HG02610 (cell line): ENCODE data around the gene PPP1R2B.

Experiments
- ATAC-seq: cut with Tn5 transposase; IDR thresholded peaks from one replicate; pipeline ENCODE4 v1.9.1; 2021; ENCODE audit warnings: mild to moderate bottlenecking, moderate library complexity; ENCODE audit not compliant: unreplicated experiment

PPP1R2B gene

DNA sequence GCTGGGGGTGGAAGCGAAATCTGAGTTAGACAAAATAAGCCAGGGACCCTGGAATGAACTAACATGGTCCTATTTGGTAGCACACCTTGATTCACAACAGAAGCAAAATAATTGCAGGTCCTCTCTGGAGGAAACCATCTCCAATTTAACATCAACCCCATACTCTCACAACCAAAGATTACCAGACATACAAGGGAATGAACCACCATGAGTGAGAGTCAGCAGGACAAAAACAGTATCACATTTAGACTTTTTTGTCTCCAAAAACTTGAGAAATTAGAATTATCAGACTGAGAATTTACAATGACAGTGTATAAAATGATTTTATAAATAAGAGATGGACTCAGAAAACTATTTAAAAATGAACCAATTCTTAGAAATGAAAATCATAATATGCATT is 21.1 kb downstream of the PPP1R2B start:
- ATAC-seq, result no peak

DNA sequence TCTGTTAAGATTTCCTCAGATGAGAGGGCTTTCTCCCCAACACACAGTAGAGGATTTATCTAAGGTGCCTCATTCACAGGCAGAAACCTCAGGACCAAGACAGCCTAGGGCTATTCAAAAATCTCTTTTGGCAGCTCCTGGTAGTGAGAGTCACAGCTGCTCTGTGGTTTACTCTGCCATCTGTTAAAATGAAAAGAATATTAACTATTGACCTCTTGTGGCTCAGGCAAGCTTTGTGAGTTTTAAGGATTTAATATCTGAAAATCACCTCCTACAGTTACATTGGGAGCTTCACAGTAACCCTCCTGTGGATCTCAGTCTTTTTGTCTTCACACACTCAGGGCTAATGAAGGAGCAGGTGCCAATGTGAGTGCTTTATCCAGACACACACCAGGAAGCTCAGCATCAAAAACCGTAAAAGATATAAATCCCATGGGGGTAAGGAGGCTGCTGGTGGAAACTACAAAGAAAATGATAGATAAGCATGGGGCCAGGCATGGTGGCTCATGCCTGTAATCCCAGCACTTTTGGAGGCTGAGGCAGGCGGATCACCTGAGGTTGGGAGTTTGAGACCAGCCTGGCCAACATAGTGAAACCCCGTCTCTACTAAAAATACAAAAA is 29.7 kb downstream of the PPP1R2B start:
- peak; percentile 90 for ATAC-seq

DNA sequence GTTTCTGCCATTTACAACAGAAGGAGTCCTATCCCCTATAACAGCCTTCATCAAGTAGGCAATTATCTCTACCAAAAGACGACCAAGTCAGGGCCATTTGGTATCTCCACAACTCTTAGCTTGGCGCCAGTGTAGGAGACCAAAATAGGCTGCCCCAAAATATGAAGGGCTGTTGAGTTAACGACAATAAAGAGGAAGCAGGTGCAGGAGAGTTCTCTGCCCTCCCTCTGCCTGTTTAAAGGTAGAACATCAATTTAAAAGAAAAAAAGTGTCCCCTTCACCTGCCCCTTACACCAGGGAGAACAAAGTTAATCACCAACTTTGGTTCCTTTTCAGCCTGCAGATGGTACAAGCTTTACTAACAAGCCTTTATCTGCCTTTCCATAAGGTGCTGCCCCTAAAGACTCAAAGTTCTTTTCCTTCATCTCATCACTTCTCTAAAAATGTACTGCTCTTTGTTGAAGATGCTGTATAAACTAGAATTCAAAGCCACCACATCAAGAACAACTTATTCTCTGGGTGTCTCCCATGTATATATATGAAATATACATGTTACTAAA is 33.3 kb downstream of the PPP1R2B start:
- ATAC-seq, result no peak

DNA sequence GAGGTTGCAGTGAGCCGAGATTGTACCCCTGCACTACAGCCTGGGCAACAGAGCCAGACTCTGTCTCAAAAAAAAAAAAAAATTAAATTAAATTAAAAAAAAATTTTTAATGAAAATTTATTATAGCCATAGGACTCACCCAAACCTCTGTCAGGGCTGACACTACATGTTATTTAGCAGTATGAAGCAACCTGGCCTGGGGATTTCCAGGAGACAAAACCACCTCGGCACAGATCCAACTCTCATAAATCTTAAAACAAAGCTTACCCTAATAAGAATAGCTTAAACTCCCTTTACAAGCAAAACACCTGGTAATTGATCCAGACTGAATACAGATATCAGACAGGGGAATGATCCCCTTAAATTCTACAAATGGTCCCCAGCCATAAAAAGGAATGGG is 38.4 kb downstream of the PPP1R2B start:
- ATAC-seq, result peak; percentile 53

DNA sequence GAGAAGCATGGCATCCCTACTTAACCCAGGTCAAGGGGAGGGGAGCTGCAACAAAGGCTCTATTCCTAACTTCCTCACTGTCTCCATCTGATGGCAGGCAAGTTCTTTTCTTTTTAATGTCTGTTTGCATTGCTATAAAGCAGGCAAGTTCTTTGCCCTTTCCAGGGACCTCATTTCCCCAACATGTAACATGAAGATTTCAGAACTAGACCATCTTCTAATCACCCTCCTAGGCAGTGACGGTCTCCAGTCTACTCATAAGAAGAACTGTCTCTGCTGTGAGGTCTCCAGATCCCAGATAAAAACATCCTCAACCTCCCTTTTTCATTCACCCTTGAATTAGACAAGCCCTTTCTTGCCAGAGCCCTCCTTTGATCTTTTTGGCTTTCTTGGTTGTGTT is 42.1 kb downstream of the PPP1R2B start:
- no peak for ATAC-seq

DNA sequence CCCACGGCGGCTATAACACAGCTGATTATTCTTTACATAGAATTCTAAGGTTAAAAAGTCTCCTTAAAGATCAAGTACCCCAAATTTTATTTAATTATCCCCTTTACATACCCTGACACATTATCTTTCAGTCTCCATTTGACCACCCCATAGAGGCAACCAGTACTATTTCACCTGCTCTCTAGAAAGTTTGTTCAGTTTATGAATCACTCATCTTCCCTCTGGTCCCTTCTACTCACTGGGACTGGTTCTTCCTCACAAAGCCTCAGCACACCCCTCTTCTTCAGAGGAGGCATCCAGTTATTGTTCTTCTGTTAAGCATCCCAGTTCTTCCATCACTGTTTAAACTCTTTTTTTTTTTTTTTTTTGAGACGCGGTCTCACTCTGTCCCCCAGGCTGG is 42.8 kb downstream of the PPP1R2B start:
- ATAC-seq, result no peak

DNA sequence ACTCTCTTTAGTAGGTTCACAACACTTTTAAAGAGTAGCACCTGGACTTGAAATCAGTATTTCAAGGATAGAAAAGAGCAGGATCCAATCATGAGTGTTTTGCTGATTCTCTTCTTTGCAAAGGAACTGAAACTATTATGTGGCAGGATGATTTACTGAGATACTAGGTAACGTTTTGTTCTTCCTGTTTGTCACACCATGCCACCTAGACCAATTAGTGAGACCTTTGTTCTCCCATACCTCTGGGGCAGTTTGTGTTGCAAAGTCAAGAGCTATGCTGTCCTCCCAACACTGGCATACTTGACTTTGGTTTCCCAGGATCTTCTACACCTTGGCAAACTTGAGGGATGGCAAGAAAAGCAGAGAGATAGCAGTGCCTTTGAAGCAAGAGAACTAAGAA is 43.4 kb downstream of the PPP1R2B start:
- ATAC-seq, result peak; percentile 61

DNA sequence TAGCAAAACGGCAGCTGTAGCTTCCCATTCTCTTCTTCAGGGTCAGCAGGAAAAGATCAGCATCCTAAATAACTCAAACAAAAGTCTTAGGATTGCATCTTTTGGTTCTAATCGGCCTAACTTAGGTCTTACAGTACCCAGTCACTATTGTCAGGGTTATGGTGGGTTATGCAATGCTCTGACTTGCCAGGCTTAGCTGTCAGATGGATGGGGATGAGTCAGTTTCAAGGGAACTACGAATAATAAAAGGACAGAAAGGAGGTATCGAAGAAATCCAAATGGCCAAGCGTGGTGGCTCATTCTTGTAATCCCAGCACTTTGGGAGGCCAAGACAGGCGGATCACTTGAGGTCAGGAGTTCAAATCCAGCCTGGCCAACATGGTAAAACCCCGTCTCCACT is 46.5 kb downstream of the PPP1R2B start:
- ATAC-seq, result no peak
